H54 (cell line): ENCODE data around the gene NFKBIZ.
A peak's percentile ranks its signal among the peaks of the same experiment; 100 is the strongest.

Experiments used
- DNase-seq: peaks from one replicate; pipeline ENCODE4 v3.0.0; 2011; ENCODE audit warnings: low spot score, mixed read lengths; ENCODE audit not compliant: insufficient read length
- FAIRE-seq: peaks from 3 replicates; lab custom pipeline; 2011; peaks lifted over from hg19 to GRCh38; lab: Jason Lieb, UNC
- POLR2A ChIP-seq: IDR thresholded peaks from 2 replicates; pipeline ENCODE4 v1.6.1; 2011; ENCODE audit warnings: low read depth, mild to moderate bottlenecking, low read length

Gene NFKBIZ

DNA sequence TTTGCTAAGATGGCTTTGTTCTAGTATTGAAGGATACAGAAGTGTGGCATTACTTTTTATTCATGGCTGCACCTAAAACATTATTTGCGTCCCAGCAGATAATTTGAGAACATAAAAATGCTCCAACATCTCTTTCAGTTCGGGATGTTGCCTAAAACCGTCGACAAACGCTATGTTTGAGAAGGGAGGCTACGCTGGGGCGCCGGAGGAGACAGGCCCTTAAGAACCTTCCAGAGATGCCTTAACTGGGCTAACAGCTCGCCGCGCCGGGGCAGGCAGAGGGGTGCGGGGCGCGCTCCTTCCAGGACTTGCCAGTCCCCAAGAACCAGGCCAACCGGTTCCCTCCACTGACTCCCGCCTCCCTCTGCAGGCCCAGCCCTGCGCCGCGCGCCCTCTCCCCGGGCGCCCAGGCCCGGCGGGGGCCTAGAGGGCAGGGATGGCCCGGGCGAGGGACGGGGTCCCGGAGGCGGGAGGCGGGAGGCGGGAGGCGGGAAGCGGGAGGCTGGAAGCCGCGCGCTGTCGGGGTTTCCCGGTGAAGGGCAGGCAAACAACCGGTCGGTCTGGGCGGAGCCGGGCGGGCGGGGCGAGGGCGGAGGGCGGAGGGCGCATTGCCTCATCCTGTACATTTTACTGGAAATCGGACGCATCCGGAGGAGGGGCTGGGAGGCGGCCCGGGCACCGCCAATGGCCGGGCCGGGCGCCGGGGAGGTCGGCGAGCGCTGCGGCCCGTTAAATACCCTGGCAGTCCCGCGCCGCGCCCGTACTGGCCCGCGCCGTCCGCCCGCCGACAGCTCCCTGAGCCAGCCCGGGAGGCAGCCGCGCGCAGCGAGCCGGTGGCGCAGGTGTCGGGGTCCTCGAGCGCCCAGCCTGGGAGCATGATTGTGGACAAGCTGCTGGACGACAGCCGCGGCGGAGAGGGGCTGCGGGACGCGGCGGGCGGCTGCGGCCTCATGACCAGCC is at the start of gene NFKBIZ:
Gene NFKBIZ, plus strand, starts transcription at position 761 of the 960 bp plus-strand sequence. Its CDS starts 115 bp downstream, at position 876.
- TF ChIP-seq POLR2A: peak; percentile 100
- DNase-seq (peak; percentile 81), FAIRE-seq (no peak)

DNA sequence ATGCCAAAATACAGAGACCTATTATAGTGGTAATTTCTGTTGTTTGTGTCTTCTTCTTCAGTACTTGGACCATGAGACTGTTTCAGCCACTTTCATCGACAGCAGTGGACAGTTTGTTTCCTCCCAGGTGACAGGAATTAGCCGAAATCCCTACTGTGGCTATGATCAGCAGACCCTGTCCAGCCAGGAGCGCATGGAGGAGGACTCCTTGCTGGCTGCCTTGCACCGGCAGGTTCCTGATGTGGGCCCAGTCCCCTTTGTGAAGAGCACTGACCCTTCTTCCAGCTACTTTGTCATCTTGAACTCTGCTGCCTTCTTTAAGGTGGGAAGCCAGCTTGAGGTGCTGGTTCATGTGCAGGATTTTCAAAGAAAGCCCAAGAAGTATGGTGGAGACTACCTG is 48.1 kb upstream of the NFKBIZ start:
- no peak for FAIRE-seq
- no peak for TF ChIP-seq POLR2A
- DNase-seq: no peak

DNA sequence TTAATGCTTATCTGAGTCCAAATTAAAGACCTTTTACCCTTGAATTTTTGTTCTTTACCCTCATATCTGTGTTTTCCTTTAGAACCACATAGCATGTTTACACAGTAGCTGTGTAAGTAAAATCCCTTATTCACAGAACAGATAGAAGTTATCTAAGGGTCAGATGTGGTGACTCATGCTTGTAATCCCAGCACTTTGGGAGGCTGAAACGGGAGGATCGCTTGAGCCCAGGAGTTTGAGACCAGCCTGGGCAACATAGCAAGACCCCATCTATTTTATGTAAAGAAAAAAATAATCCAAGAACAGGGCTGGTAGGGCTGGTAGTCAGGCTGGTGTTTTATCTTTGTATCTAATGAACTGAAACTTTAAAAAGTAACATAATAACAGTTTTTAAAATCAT is 47.1 kb upstream of the NFKBIZ start:
- TF ChIP-seq POLR2A: no peak
- FAIRE-seq: no peak
- DNase-seq: no peak

- FAIRE-seq (peak; percentile 94), DNase-seq (no peak)
- no peak for TF ChIP-seq POLR2A
These were observed 46.0 kb upstream of the NFKBIZ start for GRCh38 chr3:101803173-101803782.

- no peak for FAIRE-seq
These were observed 45.4 kb upstream of the NFKBIZ start for GRCh38 chr3:101803939-101804338.

GRCh38 chr3:101806491-101806890 is 42.8 kb upstream of the NFKBIZ start:
- FAIRE-seq (no peak), DNase-seq (no peak)
- TF ChIP-seq POLR2A: no peak

More at GRCh38 chr3:101803939-101804338, 45.4 kb upstream of the NFKBIZ start:
- no peak for DNase-seq
- TF ChIP-seq POLR2A: no peak

DNA sequence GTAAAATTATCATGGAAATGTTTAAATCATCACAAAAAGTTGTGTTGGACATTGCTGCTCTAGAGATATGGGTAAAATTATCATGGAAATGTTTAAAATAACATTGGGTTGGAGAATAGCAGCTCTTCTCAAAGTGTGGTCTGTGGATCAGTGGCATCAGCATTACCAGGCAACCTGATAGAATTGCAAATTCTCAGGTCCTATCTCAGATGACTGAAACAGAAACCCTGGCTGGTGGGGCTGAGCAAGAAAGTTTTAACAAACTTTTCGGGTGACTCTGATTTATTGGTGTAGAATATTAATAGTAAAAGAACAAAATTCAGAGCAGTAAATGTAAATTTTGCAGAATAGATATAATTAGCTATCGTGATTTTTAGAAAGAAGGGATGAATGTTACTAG is 41.4 kb upstream of the NFKBIZ start:
- no peak for DNase-seq
- TF ChIP-seq POLR2A: no peak
- no peak for FAIRE-seq

- TF ChIP-seq POLR2A: no peak
- DNase-seq (no peak), FAIRE-seq (peak; percentile 76)
These were observed 39.9 kb upstream of the NFKBIZ start for GRCh38 chr3:101809178-101810021.

DNA sequence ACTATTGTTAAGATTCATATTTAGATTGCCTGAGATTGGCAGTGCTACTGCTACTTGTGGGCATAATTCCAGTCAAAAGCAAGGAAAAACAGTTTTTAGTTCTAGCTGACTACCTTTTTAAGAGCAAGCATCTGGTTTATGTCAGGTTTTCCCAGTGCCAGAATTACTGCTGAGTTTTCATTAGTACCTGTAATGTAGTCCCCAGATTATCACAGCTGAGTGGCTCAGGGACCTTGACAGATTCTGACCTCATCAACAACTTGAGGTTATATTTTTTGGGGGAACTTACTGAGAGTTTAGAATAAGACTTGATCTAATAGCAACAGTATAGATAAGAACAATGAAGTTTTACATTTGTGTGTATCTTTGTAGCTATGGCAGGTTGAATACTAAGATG is 39.3 kb upstream of the NFKBIZ start:
- DNase-seq (no peak), FAIRE-seq (peak; percentile 53)
- TF ChIP-seq POLR2A: no peak

- no peak for TF ChIP-seq POLR2A
- no peak for DNase-seq
- FAIRE-seq: no peak
These were observed 37.4 kb upstream of the NFKBIZ start for GRCh38 chr3:101811875-101812274.

- TF ChIP-seq POLR2A: no peak
- FAIRE-seq: no peak
These were observed 36.4 kb upstream of the NFKBIZ start for GRCh38 chr3:101812895-101813294.

DNA sequence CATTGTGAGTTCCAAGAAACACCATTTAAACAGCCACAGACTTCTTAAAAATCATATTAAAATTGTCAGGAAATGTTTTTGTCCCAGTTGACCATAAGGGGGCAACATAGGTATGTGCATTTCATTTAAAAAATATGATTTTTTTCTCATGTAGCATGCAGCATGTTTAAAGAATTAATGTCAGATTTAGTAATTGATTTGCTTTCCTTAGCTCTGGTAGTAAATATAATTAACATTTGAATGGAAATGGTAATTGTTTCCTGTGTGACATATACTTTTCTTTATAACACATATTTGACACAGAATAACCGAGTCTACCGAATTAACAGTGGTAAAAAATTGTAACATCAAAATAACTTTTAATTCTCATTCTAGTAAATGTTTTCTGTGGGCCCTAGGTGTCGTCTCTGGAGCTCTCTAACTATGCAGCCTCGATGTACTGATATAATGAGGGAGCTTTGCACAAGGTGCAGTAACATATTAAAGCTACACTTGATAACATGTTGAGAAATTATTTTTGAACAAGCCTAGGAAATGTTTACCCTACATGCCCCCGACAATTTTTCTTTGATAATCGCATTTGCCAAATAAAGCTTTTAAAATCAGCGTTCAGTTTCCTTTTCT is 35.4 kb upstream of the NFKBIZ start:
- no peak for TF ChIP-seq POLR2A
- FAIRE-seq (peak; percentile 27), DNase-seq (no peak)

More at GRCh38 chr3:101812895-101813294, 36.4 kb upstream of the NFKBIZ start:
- no peak for DNase-seq

DNA sequence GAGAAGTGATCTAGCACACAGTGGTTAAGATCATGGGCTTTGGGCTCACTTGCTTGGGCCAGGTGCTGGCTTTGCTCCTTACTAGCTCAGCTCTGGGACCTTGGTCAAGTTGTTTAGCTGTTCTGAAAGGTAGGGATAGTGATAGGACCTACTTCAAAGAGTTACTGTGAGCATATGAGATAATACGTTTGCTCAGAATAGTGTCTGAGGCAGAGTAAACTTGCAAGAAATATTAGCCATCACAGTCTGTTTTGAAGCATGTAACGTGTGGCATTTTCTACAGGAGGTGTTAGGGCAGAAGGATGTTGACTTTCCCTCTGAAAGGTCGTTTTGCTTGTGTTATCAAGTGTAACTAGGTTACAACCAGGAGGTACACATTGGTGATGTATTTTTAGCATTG is 34.5 kb upstream of the NFKBIZ start:
- FAIRE-seq (no peak), DNase-seq (no peak)
- TF ChIP-seq POLR2A: no peak
